Gastroesophageal sphincter (tissue), 3 donors: ENCODE results near the gene ORAI3.

ENCODE experiments used
- POLR2A ChIP-seq, 2 donors: fragments of 450-650 bp; IDR thresholded peaks; one replicate each; pipeline ENCODE4 v1.6.1; 2017; ENCODE audit warnings: antibody characterized with exemption in 2 of 2, mild to moderate bottlenecking in 2 of 2, moderate library complexity in 1 of 2
- TF ChIP-seq, protein P1 (sequence below), 4 experiments: fragments of 200-600 bp in 2 of 4; fragments of 450-650 bp in 2 of 4; sonication (generic) in 1 of 4; IDR thresholded peaks; one replicate each; pipeline ENCODE4 v1.5.1; 2017 to 2019; ENCODE audit warnings: antibody characterized with exemption in 4 of 4, mild to moderate bottlenecking in 2 of 4, moderate library complexity in 2 of 4

DNA sequence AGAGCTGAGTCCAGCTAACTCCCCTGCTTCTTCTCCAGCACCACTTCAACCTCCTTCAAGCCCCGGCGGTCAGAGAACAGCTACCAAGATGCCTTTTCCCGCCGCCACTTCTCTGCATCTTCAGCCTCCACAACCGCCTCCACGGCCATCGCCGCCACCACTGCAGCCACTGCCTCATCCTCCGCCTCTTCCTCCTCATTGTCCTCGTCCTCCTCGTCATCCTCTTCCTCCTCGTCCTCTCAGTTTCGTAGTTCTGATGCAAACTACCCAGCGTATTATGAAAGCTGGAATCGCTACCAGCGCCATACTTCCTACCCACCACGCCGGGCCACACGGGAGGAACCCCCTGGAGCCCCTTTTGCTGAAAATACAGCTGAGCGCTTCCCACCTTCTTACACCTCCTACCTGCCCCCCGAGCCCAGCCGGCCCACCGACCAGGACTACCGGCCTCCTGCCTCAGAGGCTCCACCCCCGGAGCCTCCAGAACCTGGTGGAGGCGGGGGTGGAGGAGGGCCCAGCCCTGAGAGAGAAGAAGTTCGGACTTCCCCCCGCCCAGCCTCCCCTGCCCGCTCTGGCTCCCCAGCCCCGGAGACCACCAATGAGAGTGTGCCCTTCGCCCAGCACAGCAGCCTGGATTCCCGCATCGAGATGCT is 15.8 kb downstream of the ORAI3 start:
- no peak for TF ChIP-seq POLR2A (IDR thresholded peaks at IDR 0.05)
- TF ChIP-seq, protein P1, sequence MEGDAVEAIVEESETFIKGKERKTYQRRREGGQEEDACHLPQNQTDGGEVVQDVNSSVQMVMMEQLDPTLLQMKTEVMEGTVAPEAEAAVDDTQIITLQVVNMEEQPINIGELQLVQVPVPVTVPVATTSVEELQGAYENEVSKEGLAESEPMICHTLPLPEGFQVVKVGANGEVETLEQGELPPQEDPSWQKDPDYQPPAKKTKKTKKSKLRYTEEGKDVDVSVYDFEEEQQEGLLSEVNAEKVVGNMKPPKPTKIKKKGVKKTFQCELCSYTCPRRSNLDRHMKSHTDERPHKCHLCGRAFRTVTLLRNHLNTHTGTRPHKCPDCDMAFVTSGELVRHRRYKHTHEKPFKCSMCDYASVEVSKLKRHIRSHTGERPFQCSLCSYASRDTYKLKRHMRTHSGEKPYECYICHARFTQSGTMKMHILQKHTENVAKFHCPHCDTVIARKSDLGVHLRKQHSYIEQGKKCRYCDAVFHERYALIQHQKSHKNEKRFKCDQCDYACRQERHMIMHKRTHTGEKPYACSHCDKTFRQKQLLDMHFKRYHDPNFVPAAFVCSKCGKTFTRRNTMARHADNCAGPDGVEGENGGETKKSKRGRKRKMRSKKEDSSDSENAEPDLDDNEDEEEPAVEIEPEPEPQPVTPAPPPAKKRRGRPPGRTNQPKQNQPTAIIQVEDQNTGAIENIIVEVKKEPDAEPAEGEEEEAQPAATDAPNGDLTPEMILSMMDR (IDR thresholded peaks at IDR 0.05), result no peak
